Stomach smooth muscle (tissue), 2 donors: ENCODE results near the gene SGTA.

Experiments used
- H3K27ac ChIP-seq: one replicate; pipeline ENCODE4 v1.7.0; 2013; ENCODE audit warnings: mild to moderate bottlenecking, low read length, inconsistent platforms
- H3K27me3 ChIP-seq, 2 donors: one replicate each; pipeline ENCODE4 v1.7.0; 2013; ENCODE audit warnings: low read length in 2 of 2; ENCODE audit not compliant: insufficient read depth in 2 of 2, control insufficient read depth in 1 of 2
- H3K36me3 ChIP-seq, 2 donors: one replicate each; pipeline ENCODE4 v1.7.0; 2013; ENCODE audit warnings: low read length in 2 of 2; ENCODE audit not compliant: control insufficient read depth in 2 of 2, insufficient read depth in 2 of 2
- H3K4me1 ChIP-seq: one replicate; pipeline ENCODE4 v1.7.0; 2013; ENCODE audit warnings: low read length; ENCODE audit not compliant: control insufficient read depth, insufficient read depth
- H3K4me3 ChIP-seq, 2 donors: one replicate each; pipeline ENCODE4 v1.7.0; 2013; ENCODE audit warnings: low read length in 2 of 2
- H3K9ac ChIP-seq, 2 donors: one replicate each; pipeline ENCODE4 v1.7.0; 2013; ENCODE audit warnings: low read length in 2 of 2, mild to moderate bottlenecking in 1 of 2
- H3K9me3 ChIP-seq, 2 donors: one replicate each; pipeline ENCODE4 v1.7.0; 2013; ENCODE audit warnings: low read length in 2 of 2; ENCODE audit not compliant: control insufficient read depth in 2 of 2
- donor health status: healthy.
- donor health status: Pancreatic carcinoma.

SGTA gene

GRCh38 chr19:2743099-2743498, 40.0 kb downstream of the SGTA start:
- no peak overlapping the region for H3K9ac ChIP-seq
- H3K9me3 ChIP-seq, result no peaks in the 10 kb centered on the region
- H3K4me1 ChIP-seq, result peaks cover 14% of the 10 kb centered on the region
- no peak overlapping the region for H3K27ac ChIP-seq
- H3K36me3 ChIP-seq, result no peaks in the 10 kb centered on the region
- H3K4me3 ChIP-seq, result no peak overlapping the region
- H3K27me3 ChIP-seq, result peaks cover 0 to 3% of the 10 kb centered on the region in 2 donors

GRCh38 chr19:2740314-2740656, 42.8 kb downstream of the SGTA start:
- Histone ChIP-seq H3K27me3 (peaks cover 0 to 3% of the 10 kb centered on the region in 2 donors), H3K4me3 (peak overlapping the region in 1 of 2 donors; percentile 93), H3K36me3 (peaks cover 8% of the 10 kb centered on the region in 2 donors), H3K4me1 (peaks cover 15% of the 10 kb centered on the region), H3K9me3 (no peaks in the 10 kb centered on the region), H3K9ac (no peak overlapping the region), H3K27ac (no peak overlapping the region)

- Histone ChIP-seq H3K4me3 (peak within 1 kb of the TSS; percentile 87 to 93), H3K4me1 (peaks cover 15% of the 10 kb centered on the region), H3K9me3 (no peaks in the 10 kb centered on the region), H3K9ac (peak within 1 kb of the TSS; percentile 74 to 78), H3K27ac (no peak within 1 kb of the TSS), H3K36me3 (peaks cover 8 to 10% of the 10 kb centered on the region in 2 donors), H3K27me3 (peaks cover 0 to 3% of the 10 kb centered on the region in 2 donors)
Measured at GRCh38 chr19:2739602-2740313, 43.3 kb downstream of the SGTA start, which contains the start of gene SLC39A3. Gene SLC39A3, minus strand, starts transcription at chr19:2740017. Its CDS starts 2,760 bp downstream, at chr19:2737257.

- Histone ChIP-seq H3K9ac (no peak overlapping the region), H3K27ac (no peak overlapping the region), H3K4me3 (no peak overlapping the region), H3K36me3 (peaks cover 8 to 12% of the 10 kb centered on the region in 2 donors), H3K4me1 (peaks cover 15% of the 10 kb centered on the region), H3K9me3 (no peaks in the 10 kb centered on the region), H3K27me3 (no peaks in the 10 kb centered on the region)
Measured at GRCh38 chr19:2736550-2737190, 46.4 kb downstream of the SGTA start.

- H3K27me3 ChIP-seq, result no peaks in the 10 kb centered on the region
- peaks cover 8 to 12% of the 10 kb centered on the region in 2 donors for H3K36me3 ChIP-seq
- peaks cover 15% of the 10 kb centered on the region for H3K4me1 ChIP-seq
- H3K9ac ChIP-seq, result no peak overlapping the region
- H3K27ac ChIP-seq, result no peak overlapping the region
- H3K9me3 ChIP-seq, result no peaks in the 10 kb centered on the region
- H3K4me3 ChIP-seq, result no peak overlapping the region
Measured at GRCh38 chr19:2735374-2735773, 47.7 kb downstream of the SGTA start.

GRCh38 chr19:2734589-2735288, 48.3 kb downstream of the SGTA start:
- Histone ChIP-seq H3K27ac (no peak overlapping the region), H3K9me3 (no peaks in the 10 kb centered on the region), H3K4me3 (no peak overlapping the region), H3K27me3 (no peaks in the 10 kb centered on the region), H3K9ac (no peak overlapping the region), H3K4me1 (peaks cover 15% of the 10 kb centered on the region), H3K36me3 (peaks cover 8 to 12% of the 10 kb centered on the region in 2 donors)

- no peaks in the 10 kb centered on the region for H3K9me3 ChIP-seq
- H3K27me3 ChIP-seq, result no peaks in the 10 kb centered on the region
- H3K36me3 ChIP-seq, result peaks cover 8 to 12% of the 10 kb centered on the region in 2 donors
- H3K4me1 ChIP-seq, result peaks cover 8% of the 10 kb centered on the region
- H3K27ac ChIP-seq, result no peak overlapping the region
- no peak overlapping the region for H3K9ac ChIP-seq
- no peak overlapping the region for H3K4me3 ChIP-seq
Measured at GRCh38 chr19:2733930-2734588, 49.0 kb downstream of the SGTA start.

GRCh38 chr19:2732883-2733282, 50.2 kb downstream of the SGTA start:
- Histone ChIP-seq H3K9me3 (no peaks in the 10 kb centered on the region), H3K9ac (no peak overlapping the region), H3K36me3 (peaks cover 8 to 12% of the 10 kb centered on the region in 2 donors)

GRCh38 chr19:2732157-2732725, 50.8 kb downstream of the SGTA start:
- Histone ChIP-seq H3K9ac (no peak overlapping the region), H3K27me3 (peaks cover 3 to 4% of the 10 kb centered on the region in 2 donors), H3K27ac (no peak overlapping the region), H3K4me3 (no peak overlapping the region), H3K9me3 (no peaks in the 10 kb centered on the region), H3K36me3 (peaks cover 8 to 12% of the 10 kb centered on the region in 2 donors), H3K4me1 (no peaks in the 10 kb centered on the region)

More at GRCh38 chr19:2732883-2733282, 50.2 kb downstream of the SGTA start:
- Histone ChIP-seq H3K27me3 (no peaks in the 10 kb centered on the region), H3K27ac (no peak overlapping the region), H3K4me3 (no peak overlapping the region), H3K4me1 (no peaks in the 10 kb centered on the region)
